ENCODE measurements around the gene PPP2R5C.

DNA sequence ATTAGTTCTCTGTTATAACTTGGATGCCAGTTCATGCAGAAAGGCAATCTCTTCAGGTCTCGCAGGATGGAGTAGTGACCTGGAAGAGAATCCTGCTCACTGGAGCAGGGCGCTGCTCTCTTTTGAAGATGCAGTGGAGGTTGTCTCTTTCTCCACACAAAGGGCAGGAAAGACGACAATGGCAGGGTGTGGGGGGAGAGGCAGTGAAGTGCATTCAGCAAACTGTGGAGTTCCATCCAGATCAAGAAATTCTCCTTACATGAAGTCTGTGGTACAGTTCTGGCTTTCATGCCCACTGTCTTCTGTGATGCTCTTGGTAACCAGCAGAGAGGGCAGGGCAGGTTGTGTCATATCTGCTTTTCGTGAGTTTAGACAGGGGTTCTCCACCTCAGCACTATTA, 6.6 kb upstream of the PPP2R5C start:
- TF ChIP-seq, protein P1, sequence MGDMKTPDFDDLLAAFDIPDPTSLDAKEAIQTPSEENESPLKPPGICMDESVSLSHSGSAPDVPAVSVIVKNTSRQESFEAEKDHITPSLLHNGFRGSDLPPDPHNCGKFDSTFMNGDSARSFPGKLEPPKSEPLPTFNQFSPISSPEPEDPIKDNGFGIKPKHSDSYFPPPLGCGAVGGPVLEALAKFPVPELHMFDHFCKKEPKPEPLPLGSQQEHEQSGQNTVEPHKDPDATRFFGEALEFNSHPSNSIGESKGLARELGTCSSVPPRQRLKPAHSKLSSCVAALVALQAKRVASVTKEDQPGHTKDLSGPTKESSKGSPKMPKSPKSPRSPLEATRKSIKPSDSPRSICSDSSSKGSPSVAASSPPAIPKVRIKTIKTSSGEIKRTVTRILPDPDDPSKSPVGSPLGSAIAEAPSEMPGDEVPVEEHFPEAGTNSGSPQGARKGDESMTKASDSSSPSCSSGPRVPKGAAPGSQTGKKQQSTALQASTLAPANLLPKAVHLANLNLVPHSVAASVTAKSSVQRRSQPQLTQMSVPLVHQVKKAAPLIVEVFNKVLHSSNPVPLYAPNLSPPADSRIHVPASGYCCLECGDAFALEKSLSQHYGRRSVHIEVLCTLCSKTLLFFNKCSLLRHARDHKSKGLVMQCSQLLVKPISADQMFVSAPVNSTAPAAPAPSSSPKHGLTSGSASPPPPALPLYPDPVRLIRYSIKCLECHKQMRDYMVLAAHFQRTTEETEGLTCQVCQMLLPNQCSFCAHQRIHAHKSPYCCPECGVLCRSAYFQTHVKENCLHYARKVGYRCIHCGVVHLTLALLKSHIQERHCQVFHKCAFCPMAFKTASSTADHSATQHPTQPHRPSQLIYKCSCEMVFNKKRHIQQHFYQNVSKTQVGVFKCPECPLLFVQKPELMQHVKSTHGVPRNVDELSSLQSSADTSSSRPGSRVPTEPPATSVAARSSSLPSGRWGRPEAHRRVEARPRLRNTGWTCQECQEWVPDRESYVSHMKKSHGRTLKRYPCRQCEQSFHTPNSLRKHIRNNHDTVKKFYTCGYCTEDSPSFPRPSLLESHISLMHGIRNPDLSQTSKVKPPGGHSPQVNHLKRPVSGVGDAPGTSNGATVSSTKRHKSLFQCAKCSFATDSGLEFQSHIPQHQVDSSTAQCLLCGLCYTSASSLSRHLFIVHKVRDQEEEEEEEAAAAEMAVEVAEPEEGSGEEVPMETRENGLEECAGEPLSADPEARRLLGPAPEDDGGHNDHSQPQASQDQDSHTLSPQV (IDR thresholded peaks at IDR 0.05), result no peak
- TF ChIP-seq, protein P2, sequence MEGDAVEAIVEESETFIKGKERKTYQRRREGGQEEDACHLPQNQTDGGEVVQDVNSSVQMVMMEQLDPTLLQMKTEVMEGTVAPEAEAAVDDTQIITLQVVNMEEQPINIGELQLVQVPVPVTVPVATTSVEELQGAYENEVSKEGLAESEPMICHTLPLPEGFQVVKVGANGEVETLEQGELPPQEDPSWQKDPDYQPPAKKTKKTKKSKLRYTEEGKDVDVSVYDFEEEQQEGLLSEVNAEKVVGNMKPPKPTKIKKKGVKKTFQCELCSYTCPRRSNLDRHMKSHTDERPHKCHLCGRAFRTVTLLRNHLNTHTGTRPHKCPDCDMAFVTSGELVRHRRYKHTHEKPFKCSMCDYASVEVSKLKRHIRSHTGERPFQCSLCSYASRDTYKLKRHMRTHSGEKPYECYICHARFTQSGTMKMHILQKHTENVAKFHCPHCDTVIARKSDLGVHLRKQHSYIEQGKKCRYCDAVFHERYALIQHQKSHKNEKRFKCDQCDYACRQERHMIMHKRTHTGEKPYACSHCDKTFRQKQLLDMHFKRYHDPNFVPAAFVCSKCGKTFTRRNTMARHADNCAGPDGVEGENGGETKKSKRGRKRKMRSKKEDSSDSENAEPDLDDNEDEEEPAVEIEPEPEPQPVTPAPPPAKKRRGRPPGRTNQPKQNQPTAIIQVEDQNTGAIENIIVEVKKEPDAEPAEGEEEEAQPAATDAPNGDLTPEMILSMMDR (IDR thresholded peaks at IDR 0.05 in 2 of 3, conservative IDR thresholded peaks at IDR 0.05 in 1 of 3; ENCODE audit: insufficient read depth in 2 of 3, low read depth in 1 of 3, low read length in 3 of 3), result no peak
- TF ChIP-seq, protein P3, sequence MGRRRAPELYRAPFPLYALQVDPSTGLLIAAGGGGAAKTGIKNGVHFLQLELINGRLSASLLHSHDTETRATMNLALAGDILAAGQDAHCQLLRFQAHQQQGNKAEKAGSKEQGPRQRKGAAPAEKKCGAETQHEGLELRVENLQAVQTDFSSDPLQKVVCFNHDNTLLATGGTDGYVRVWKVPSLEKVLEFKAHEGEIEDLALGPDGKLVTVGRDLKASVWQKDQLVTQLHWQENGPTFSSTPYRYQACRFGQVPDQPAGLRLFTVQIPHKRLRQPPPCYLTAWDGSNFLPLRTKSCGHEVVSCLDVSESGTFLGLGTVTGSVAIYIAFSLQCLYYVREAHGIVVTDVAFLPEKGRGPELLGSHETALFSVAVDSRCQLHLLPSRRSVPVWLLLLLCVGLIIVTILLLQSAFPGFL (CRISPR knock-in tag; IDR thresholded peaks at IDR 0.05), result no peak
- TF ChIP-seq POLR2AphosphoS2 (IDR thresholded peaks at IDR 0.05; ENCODE audit: low read length) (no peak), ZKSCAN3 (CRISPR knock-in tag; IDR thresholded peaks at IDR 0.05) (no peak), HDGF (IDR thresholded peaks at IDR 0.05) (no peak), MAFF (IDR thresholded peaks at IDR 0.05; ENCODE audit: low read length) (no peak), EZH2 (IDR thresholded peaks at IDR 0.05; ENCODE audit: borderline replicate concordance, low read depth, low read length) (no peak), EGR1 (conservative IDR thresholded peaks at IDR 0.05) (no peak)
- TF ChIP-seq, protein P4, sequence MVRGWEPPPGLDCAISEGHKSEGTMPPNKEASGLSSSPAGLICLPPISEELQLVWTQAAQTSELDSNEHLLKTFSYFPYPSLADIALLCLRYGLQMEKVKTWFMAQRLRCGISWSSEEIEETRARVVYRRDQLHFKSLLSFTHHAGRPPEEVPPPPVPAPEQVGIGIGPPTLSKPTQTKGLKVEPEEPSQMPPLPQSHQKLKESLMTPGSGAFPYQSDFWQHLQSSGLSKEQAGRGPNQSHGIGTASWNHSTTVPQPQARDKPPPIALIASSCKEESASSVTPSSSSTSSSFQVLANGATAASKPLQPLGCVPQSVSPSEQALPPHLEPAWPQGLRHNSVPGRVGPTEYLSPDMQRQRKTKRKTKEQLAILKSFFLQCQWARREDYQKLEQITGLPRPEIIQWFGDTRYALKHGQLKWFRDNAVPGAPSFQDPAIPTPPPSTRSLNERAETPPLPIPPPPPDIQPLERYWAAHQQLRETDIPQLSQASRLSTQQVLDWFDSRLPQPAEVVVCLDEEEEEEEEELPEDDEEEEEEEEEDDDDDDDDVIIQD (CRISPR knock-in tag; IDR thresholded peaks at IDR 0.05), result no peak
- TF ChIP-seq, protein P5, sequence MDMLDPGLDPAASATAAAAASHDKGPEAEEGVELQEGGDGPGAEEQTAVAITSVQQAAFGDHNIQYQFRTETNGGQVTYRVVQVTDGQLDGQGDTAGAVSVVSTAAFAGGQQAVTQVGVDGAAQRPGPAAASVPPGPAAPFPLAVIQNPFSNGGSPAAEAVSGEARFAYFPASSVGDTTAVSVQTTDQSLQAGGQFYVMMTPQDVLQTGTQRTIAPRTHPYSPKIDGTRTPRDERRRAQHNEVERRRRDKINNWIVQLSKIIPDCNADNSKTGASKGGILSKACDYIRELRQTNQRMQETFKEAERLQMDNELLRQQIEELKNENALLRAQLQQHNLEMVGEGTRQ (CRISPR knock-in tag; IDR thresholded peaks at IDR 0.05), result no peak
- TF ChIP-seq, protein P6, sequence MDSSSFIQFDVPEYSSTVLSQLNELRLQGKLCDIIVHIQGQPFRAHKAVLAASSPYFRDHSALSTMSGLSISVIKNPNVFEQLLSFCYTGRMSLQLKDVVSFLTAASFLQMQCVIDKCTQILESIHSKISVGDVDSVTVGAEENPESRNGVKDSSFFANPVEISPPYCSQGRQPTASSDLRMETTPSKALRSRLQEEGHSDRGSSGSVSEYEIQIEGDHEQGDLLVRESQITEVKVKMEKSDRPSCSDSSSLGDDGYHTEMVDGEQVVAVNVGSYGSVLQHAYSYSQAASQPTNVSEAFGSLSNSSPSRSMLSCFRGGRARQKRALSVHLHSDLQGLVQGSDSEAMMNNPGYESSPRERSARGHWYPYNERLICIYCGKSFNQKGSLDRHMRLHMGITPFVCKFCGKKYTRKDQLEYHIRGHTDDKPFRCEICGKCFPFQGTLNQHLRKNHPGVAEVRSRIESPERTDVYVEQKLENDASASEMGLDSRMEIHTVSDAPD (CRISPR knock-in tag; IDR thresholded peaks at IDR 0.05), result no peak
